Breast epithelium (tissue), 3 donors: ENCODE measurements around the gene NUAK1.

Experiments
- CTCF ChIP-seq, 3 donors: fragments of 450-650 bp; IDR thresholded peaks; one replicate each; pipeline ENCODE4 v1.5.1; 2016 to 2017; ENCODE audit warnings: antibody characterized with exemption in 3 of 3, mild to moderate bottlenecking in 3 of 3, moderate library complexity in 3 of 3
- POLR2A ChIP-seq: fragments of 450-650 bp; IDR thresholded peaks from one replicate; pipeline ENCODE4 v1.6.1; 2016; ENCODE audit warnings: antibody characterized with exemption, mild to moderate bottlenecking, moderate library complexity

- TF ChIP-seq CTCF (IDR thresholded peaks at IDR 0.05), result no peak
- TF ChIP-seq POLR2A, result no peak
Observed at GRCh38 chr12:106161491-106161890, 22.7 kb upstream of the NUAK1 start.
